Ishikawa (cell line): ENCODE results near the gene CEND1.

ENCODE experiments used
- CEBPB ChIP-seq: IDR thresholded peaks from 2 replicates; pipeline ENCODE4 v1.6.1; 2012
- EP300 ChIP-seq: IDR thresholded peaks from 2 replicates; pipeline ENCODE4 v1.6.1; 2012; ENCODE audit warnings: borderline replicate concordance
- RAD21 ChIP-seq: IDR thresholded peaks from 2 replicates; pipeline ENCODE4 v1.6.1; 2012; ENCODE audit warnings: low read depth
- REST ChIP-seq: IDR thresholded peaks from 2 replicates; pipeline ENCODE4 v1.6.1; 2012; ENCODE audit warnings: low read depth, mild to moderate bottlenecking
- TCF12 ChIP-seq: IDR thresholded peaks from 2 replicates; pipeline ENCODE4 v1.6.1; 2012; ENCODE audit warnings: low read depth
- TEAD4 ChIP-seq: IDR thresholded peaks from 2 replicates; pipeline ENCODE4 v1.6.1; 2012
- YY1 ChIP-seq: IDR thresholded peaks from 2 replicates; pipeline ENCODE4 v1.6.1; 2012; ENCODE audit warnings: low read depth

GRCh38 chr11:829176-829846 lies 39.4 kb upstream of the CEND1 start:
- no peak for TF ChIP-seq EP300
- no peak for TF ChIP-seq RAD21
- no peak for TF ChIP-seq REST
- no peak for TF ChIP-seq YY1
- no peak for TF ChIP-seq CEBPB
- TF ChIP-seq TCF12, result no peak
- TF ChIP-seq TEAD4, result no peak
